Neural cell (in vitro differentiated cells): ENCODE data around the gene FAM193A. TPM values are rescaled to one million over a fixed set of nuclear protein-coding genes. Genes with fewer than 3 reads are reported as not detected.

Source experiments
- H2AFZ ChIP-seq: fragments of 200-600, 300-800 bp; sonication (generic), shearing (Covaris generic); 2 replicates; pipeline ENCODE4 v1.6.0; 2014; ENCODE audit warnings: low read depth, mild to moderate bottlenecking, antibody characterized with exemption, low read length, moderate library complexity
- H3F3A ChIP-seq: fragments of 200-600 bp; shearing (Covaris generic); 2 replicates; pipeline ENCODE4 v1.6.1; 2016; ENCODE audit warnings: mild to moderate bottlenecking, moderate library complexity, mixed read lengths, antibody characterized with exemption, low read length; ENCODE audit not compliant: insufficient read depth, poor library complexity, severe bottlenecking
- H3K27ac ChIP-seq: fragments of 200-600, 300-800 bp; sonication (generic), shearing (Covaris generic); 2 replicates; pipeline ENCODE4 v1.5.1; 2014; ENCODE audit warnings: mild to moderate bottlenecking, low read length, moderate library complexity
- H3K27me3 ChIP-seq: fragments of 300-800, 200-600 bp; sonication (generic), shearing (Covaris generic); 2 replicates; pipeline ENCODE4 v1.6.0; 2014; ENCODE audit warnings: mild to moderate bottlenecking, low read depth, low read length, moderate library complexity; ENCODE audit not compliant: insufficient read depth
- H3K36me3 ChIP-seq: fragments of 300-800, 200-600 bp; sonication (generic), shearing (Covaris generic); 2 replicates; pipeline ENCODE4 v1.5.1; 2014; ENCODE audit warnings: mild to moderate bottlenecking, antibody characterized with exemption, low read length, moderate library complexity; ENCODE audit not compliant: insufficient read depth
- H3K4me2 ChIP-seq: fragments of 300-800, 200-600 bp; sonication (generic), shearing (Covaris generic); 2 replicates; pipeline ENCODE4 v1.6.0; 2014; ENCODE audit warnings: mild to moderate bottlenecking, low read length
- H3K4me3 ChIP-seq: fragments of 300-800, 200-600 bp; sonication (generic), shearing (Covaris generic); 2 replicates; pipeline ENCODE4 v1.5.1; 2014; ENCODE audit warnings: mild to moderate bottlenecking, low read length, moderate library complexity
- H3K79me2 ChIP-seq: fragments of 200-600 bp; shearing (Covaris generic); replicated peaks from 2 replicates; pipeline ENCODE4 v1.6.0; 2014; ENCODE audit warnings: mild to moderate bottlenecking, low read length, moderate library complexity; ENCODE audit not compliant: insufficient read depth
- H3K9ac ChIP-seq: fragments of 300-800, 200-600 bp; sonication (generic), shearing (Covaris generic); 2 replicates; pipeline ENCODE4 v1.6.1; 2016; ENCODE audit warnings: mild to moderate bottlenecking, low read length, mixed read lengths
- H3K9me2 ChIP-seq: fragments of 200-600 bp; shearing (Covaris generic); 2 replicates; pipeline ENCODE4 v1.6.1; 2016; ENCODE audit warnings: mild to moderate bottlenecking, low read length, mixed read lengths; ENCODE audit not compliant: insufficient read depth
- H3K9me3 ChIP-seq: fragments of 200-600, 300-800 bp; sonication (generic), shearing (Covaris generic); 2 replicates; pipeline ENCODE4 v1.6.1; 2016; ENCODE audit warnings: mild to moderate bottlenecking, mixed run types, low read length, moderate library complexity, mixed read lengths
- H4K20me1 ChIP-seq: fragments of 200-600 bp; shearing (Covaris generic); 2 replicates; pipeline ENCODE4 v1.6.1; 2016; ENCODE audit warnings: mild to moderate bottlenecking, mixed run types; ENCODE audit not compliant: insufficient read depth
- EP300 ChIP-seq: fragments of 450-650 bp; conservative IDR thresholded peaks from 2 replicates; pipeline ENCODE4 v1.6.1; 2014; ENCODE audit warnings: antibody characterized with exemption, mild to moderate bottlenecking, moderate library complexity; ENCODE audit not compliant: poor library complexity, severe bottlenecking
- EZH2 ChIP-seq: fragments of 200-600, 300-800 bp; shearing (Covaris generic), sonication (generic); IDR thresholded peaks from 2 replicates; pipeline ENCODE4 v1.6.1; 2014; ENCODE audit warnings: antibody characterized with exemption, low read length, borderline replicate concordance, mild to moderate bottlenecking; ENCODE audit not compliant: insufficient read depth, poor library complexity, severe bottlenecking
- MXI1 ChIP-seq: fragments of 450-650 bp; conservative IDR thresholded peaks from 2 replicates; pipeline ENCODE4 v1.6.1; 2014; ENCODE audit warnings: antibody characterized with exemption, mild to moderate bottlenecking; ENCODE audit not compliant: poor library complexity, severe bottlenecking
- POLR2AphosphoS5 ChIP-seq: IDR thresholded peaks from 2 replicates; pipeline ENCODE4 v1.6.1; 2012
- RAD21 ChIP-seq: fragments of 450-650 bp; conservative IDR thresholded peaks from 2 replicates; pipeline ENCODE4 v1.6.1; 2014; ENCODE audit warnings: antibody characterized with exemption, mild to moderate bottlenecking, moderate library complexity
- SMC3 ChIP-seq: fragments of 450-650 bp; conservative IDR thresholded peaks from 2 replicates; pipeline ENCODE4 v1.6.1; 2014; ENCODE audit warnings: antibody characterized with exemption, mild to moderate bottlenecking, moderate library complexity; ENCODE audit not compliant: poor library complexity
- TAF1 ChIP-seq: IDR thresholded peaks from 2 replicates; pipeline ENCODE4 v1.6.1; 2012; ENCODE audit warnings: low read depth
- polyA plus RNA-seq: library from polyadenylated mRNA; depleted of rRNA; stranded (reverse); fragments of >200 nt; gene quantifications from 2 replicates; pipeline ENCODE4 v1.2.3, GENCODE V29; 2014
- TF ChIP-seq, protein P1 (sequence below): IDR thresholded peaks from 2 replicates; pipeline ENCODE4 v1.6.1; 2012; ENCODE audit warnings: borderline replicate concordance
- TF ChIP-seq, protein P2 (sequence below): fragments of 450-650 bp; IDR thresholded peaks from 2 replicates; pipeline ENCODE4 v1.5.1; 2014; ENCODE audit warnings: antibody characterized with exemption, mild to moderate bottlenecking, moderate library complexity; ENCODE audit not compliant: poor library complexity, severe bottlenecking

The FAM193A gene
- polyA plus RNA-seq, 1 donor from 2014 or later: 11.6 TPM

DNA sequence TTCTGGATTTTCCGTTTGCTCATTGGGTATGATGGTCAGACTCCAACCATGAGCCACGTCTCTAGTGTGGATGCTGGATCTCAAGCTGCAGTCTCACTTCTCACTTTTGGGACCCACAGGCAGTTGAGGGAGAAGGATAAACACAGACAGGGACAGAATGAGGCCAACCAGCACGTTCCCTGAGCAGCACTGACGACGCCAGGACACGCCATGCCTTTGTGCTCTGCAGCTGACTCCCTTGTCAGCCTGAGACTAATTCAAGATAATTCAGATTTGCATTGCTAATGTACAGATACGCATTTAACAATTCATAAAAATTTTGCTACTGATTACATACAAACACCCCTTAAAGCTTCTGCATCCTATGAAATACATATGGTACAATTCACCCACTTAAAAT, 106.5 kb downstream of the FAM193A start:
- Histone ChIP-seq H3K27me3 (no peaks in the 10 kb centered on the region), H2AFZ (no peak overlapping the region), H3F3A (no peaks in the 10 kb centered on the region), H3K79me2 (no peaks in the 10 kb centered on the region), H3K4me3 (no peak overlapping the region), H3K9me3 (no peaks in the 10 kb centered on the region), H3K9ac (no peak overlapping the region), H3K27ac (no peak overlapping the region), H3K36me3 (peaks cover 8% of the 10 kb centered on the region), H3K9me2 (no peaks in the 10 kb centered on the region), H4K20me1 (no peaks in the 10 kb centered on the region), H3K4me2 (no peak overlapping the region)
- TF ChIP-seq, protein P1, sequence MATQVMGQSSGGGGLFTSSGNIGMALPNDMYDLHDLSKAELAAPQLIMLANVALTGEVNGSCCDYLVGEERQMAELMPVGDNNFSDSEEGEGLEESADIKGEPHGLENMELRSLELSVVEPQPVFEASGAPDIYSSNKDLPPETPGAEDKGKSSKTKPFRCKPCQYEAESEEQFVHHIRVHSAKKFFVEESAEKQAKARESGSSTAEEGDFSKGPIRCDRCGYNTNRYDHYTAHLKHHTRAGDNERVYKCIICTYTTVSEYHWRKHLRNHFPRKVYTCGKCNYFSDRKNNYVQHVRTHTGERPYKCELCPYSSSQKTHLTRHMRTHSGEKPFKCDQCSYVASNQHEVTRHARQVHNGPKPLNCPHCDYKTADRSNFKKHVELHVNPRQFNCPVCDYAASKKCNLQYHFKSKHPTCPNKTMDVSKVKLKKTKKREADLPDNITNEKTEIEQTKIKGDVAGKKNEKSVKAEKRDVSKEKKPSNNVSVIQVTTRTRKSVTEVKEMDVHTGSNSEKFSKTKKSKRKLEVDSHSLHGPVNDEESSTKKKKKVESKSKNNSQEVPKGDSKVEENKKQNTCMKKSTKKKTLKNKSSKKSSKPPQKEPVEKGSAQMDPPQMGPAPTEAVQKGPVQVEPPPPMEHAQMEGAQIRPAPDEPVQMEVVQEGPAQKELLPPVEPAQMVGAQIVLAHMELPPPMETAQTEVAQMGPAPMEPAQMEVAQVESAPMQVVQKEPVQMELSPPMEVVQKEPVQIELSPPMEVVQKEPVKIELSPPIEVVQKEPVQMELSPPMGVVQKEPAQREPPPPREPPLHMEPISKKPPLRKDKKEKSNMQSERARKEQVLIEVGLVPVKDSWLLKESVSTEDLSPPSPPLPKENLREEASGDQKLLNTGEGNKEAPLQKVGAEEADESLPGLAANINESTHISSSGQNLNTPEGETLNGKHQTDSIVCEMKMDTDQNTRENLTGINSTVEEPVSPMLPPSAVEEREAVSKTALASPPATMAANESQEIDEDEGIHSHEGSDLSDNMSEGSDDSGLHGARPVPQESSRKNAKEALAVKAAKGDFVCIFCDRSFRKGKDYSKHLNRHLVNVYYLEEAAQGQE: no peak
- TF ChIP-seq TAF1 (no peak), EP300 (no peak), EZH2 (no peak), RAD21 (no peak), SMC3 (no peak)

DNA sequence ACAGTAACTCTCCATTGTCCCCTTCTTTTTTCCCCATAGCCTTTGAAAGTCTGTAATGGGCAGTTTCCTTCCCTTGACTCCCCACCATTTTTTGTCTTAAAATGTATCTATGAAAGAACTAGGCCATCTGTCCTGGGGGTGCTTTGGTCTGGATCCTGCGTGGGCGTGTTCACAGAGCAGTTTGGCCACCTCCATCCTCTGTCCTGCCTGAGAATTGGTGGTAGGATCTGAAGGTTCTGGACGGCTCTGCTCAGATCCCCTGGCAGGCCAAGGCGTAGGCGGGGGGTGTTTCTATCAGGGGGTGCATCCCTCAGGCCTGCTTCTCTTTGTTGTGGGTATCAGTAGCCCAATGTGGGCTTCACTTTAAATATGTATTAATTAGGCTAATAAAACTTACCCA, 107.1 kb downstream of the FAM193A start:
- TF ChIP-seq, protein P2, sequence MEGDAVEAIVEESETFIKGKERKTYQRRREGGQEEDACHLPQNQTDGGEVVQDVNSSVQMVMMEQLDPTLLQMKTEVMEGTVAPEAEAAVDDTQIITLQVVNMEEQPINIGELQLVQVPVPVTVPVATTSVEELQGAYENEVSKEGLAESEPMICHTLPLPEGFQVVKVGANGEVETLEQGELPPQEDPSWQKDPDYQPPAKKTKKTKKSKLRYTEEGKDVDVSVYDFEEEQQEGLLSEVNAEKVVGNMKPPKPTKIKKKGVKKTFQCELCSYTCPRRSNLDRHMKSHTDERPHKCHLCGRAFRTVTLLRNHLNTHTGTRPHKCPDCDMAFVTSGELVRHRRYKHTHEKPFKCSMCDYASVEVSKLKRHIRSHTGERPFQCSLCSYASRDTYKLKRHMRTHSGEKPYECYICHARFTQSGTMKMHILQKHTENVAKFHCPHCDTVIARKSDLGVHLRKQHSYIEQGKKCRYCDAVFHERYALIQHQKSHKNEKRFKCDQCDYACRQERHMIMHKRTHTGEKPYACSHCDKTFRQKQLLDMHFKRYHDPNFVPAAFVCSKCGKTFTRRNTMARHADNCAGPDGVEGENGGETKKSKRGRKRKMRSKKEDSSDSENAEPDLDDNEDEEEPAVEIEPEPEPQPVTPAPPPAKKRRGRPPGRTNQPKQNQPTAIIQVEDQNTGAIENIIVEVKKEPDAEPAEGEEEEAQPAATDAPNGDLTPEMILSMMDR: no peak
- TF ChIP-seq RAD21: no peak
- no peak for TF ChIP-seq TAF1
- no peak for TF ChIP-seq MXI1
- TF ChIP-seq POLR2AphosphoS5: no peak
- no peak for TF ChIP-seq EZH2
- no peak for TF ChIP-seq EP300
- TF ChIP-seq SMC3: no peak
- TF ChIP-seq, protein P1: no peak
- H3K9ac ChIP-seq: no peak overlapping the region
- H3K79me2 ChIP-seq: no peaks in the 10 kb centered on the region
- peaks cover 8% of the 10 kb centered on the region for H3K36me3 ChIP-seq
- H3K9me2 ChIP-seq: no peaks in the 10 kb centered on the region
- no peak overlapping the region for H3K4me3 ChIP-seq
- H3K4me2 ChIP-seq: no peak overlapping the region
- no peaks in the 10 kb centered on the region for H3F3A ChIP-seq
- H4K20me1 ChIP-seq: no peaks in the 10 kb centered on the region
- no peaks in the 10 kb centered on the region for H3K27me3 ChIP-seq
- H2AFZ ChIP-seq: no peak overlapping the region
- no peak overlapping the region for H3K27ac ChIP-seq
- no peaks in the 10 kb centered on the region for H3K9me3 ChIP-seq
